Measurements from ENCODE around the gene ZNF862. TPM values are rescaled to one million over a fixed set of nuclear protein-coding genes. Genes with fewer than 3 reads are reported as not detected.

The ZNF862 gene
- polyA plus RNA-seq, 1 of the 3 experiments (the other 2 are of a cell fraction) = 17.3 TPM

- Histone ChIP-seq H3F3A (replicated peaks; ENCODE audit: insufficient read depth) (no peaks in the 10 kb centered on the region), H3K36me3 (replicated peaks in 1 of 2; ENCODE audit: control insufficient read depth in 1 of 2, insufficient read depth in 2 of 2, low read length in 1 of 2) (no peaks in the 10 kb centered on the region), H3K27me3 (ENCODE audit: insufficient read depth) (peaks cover 6% of the 10 kb centered on the region; the same call in 1 of the 2 replicates), H4K20me1 (ENCODE audit: insufficient read depth) (no peaks in the 10 kb centered on the region), H2AFZ (ENCODE audit: low read depth) (no peak overlapping the region), H3K4me2 (no peak overlapping the region), H3K9me3 (no peaks in the 10 kb centered on the region), H3K4me1 (ENCODE audit: control insufficient read depth in 1 of 2, insufficient read depth in 2 of 2, low read depth in 1 of 2, low read length in 1 of 2) (peaks cover 0 to 12% of the 10 kb centered on the region in 2 experiments; a peak in 1 of 4 replicates), H3K4me3 (ENCODE audit: low read depth in 2 of 2, low read length in 1 of 2) (no peak overlapping the region), H3K79me2 (ENCODE audit: insufficient read depth) (no peaks in the 10 kb centered on the region), H3K9ac (no peak overlapping the region), H3K9me2 (no peaks in the 10 kb centered on the region), H3K27ac (ENCODE audit: low read depth in 2 of 2, low read length in 1 of 2) (no peak overlapping the region)
- TF ChIP-seq MXI1 (IDR thresholded peaks at IDR 0.05; ENCODE audit: low read depth, low read length) (no peak), GATA2 (CRISPR knock-in tag; IDR thresholded peaks at IDR 0.05) (no peak), RXRA (IDR thresholded peaks at IDR 0.05; ENCODE audit: borderline replicate concordance, low read depth) (no peak), JUND (IDR thresholded peaks at IDR 0.05) (no peak), GABPA (IDR thresholded peaks at IDR 0.05; ENCODE audit: low read depth) (no peak), USF1 (IDR thresholded peaks at IDR 0.05; ENCODE audit: borderline replicate concordance, low read depth) (no peak), SMC3 (IDR thresholded peaks at IDR 0.05; ENCODE audit: low read depth, low read length) (no peak), TCF12 (IDR thresholded peaks at IDR 0.05) (no peak), RAD21 (IDR thresholded peaks at IDR 0.05; ENCODE audit: low read length) (no peak), EP300 (IDR thresholded peaks at IDR 0.05; ENCODE audit: borderline replicate concordance in 1 of 2, low read depth in 1 of 2, low read length in 1 of 2) (no peak), TAF1 (IDR thresholded peaks at IDR 0.05; ENCODE audit: borderline replicate concordance, low read depth, low read length) (no peak)
- DNase-seq = no peak
- 66% methylated on average over 6 of the region's 28 CpGs for WGBS (ENCODE audit: low lambda C conversion rate)
- ChIA-PET CTCF (interaction anchor here (0.7 to 10.8 kb wide), 5 partner anchors 11 to 77 kb away, joined by 3 to 119 read pairs (median 3); partner anchors contain the start of gene ZNF862), POLR2A (interaction anchor here (1.6 kb wide), 1 partner anchor 19 kb away, joined by 4 read pairs; the partner anchor contains the start of gene ZNF862)
These were observed 18.8 kb upstream of the ZNF862 start for GRCh38 chr7:149819141-149819960.

GRCh38 chr7:149819961-149820340 is 18.2 kb upstream of the ZNF862 start:
- Histone ChIP-seq H3K9ac (no peak overlapping the region), H2AFZ (ENCODE audit: low read depth) (no peak overlapping the region), H3K4me3 (ENCODE audit: low read depth in 2 of 2, low read length in 1 of 2) (no peak overlapping the region), H3K9me3 (no peaks in the 10 kb centered on the region), H3K27ac (ENCODE audit: low read depth in 2 of 2, low read length in 1 of 2) (no peak overlapping the region), H4K20me1 (ENCODE audit: insufficient read depth) (no peaks in the 10 kb centered on the region), H3K79me2 (ENCODE audit: insufficient read depth) (no peaks in the 10 kb centered on the region), H3K9me2 (no peaks in the 10 kb centered on the region), H3F3A (replicated peaks; ENCODE audit: insufficient read depth) (no peaks in the 10 kb centered on the region), H3K27me3 (ENCODE audit: insufficient read depth) (peaks cover 8% of the 10 kb centered on the region; the same call in 1 of the 2 replicates), H3K4me1 (ENCODE audit: control insufficient read depth in 1 of 2, insufficient read depth in 2 of 2, low read depth in 1 of 2, low read length in 1 of 2) (peaks cover 0 to 11% of the 10 kb centered on the region in 2 experiments; a peak in 1 of 4 replicates), H3K4me2 (no peak overlapping the region), H3K36me3 (replicated peaks in 1 of 2; ENCODE audit: control insufficient read depth in 1 of 2, insufficient read depth in 2 of 2, low read length in 1 of 2) (no peaks in the 10 kb centered on the region)
- TF ChIP-seq IRF3 (IDR thresholded peaks at IDR 0.05; ENCODE audit: low read depth, low read length) (no peak), FOXJ3 (CRISPR knock-in tag; IDR thresholded peaks at IDR 0.05) (no peak), ZBTB33 (IDR thresholded peaks at IDR 0.05; ENCODE audit: borderline replicate concordance, low read depth) (no peak), RCOR1 (IDR thresholded peaks at IDR 0.05; ENCODE audit: low read length) (no peak), PBX3 (IDR thresholded peaks at IDR 0.05) (no peak), USF1 (IDR thresholded peaks at IDR 0.05; ENCODE audit: borderline replicate concordance, low read depth) (no peak)
- 28% methylated on average over 6 of the region's 7 CpGs for WGBS (ENCODE audit: low lambda C conversion rate)
- no peak for DNase-seq
- CTCF ChIA-PET = interaction anchor here (0.7 to 10.8 kb wide), 6 partner anchors 12 to 78 kb away, joined by 3 to 119 read pairs (median 4); partner anchors contain the start of gene ZNF862
- POLR2A ChIA-PET = no interaction called here
